K562 (cell line): Measurements from ENCODE around the gene TAP2. TPM values are rescaled to one million over a fixed set of nuclear protein-coding genes. Genes with fewer than 3 reads are reported as not detected.
A peak's percentile ranks its signal among the peaks of the same experiment; 100 is the strongest.

Source experiments
- ARID1B ChIP-seq: fragments of 450-650 bp; IDR thresholded peaks from 2 replicates; pipeline ENCODE4 v1.6.1; 2016; ENCODE audit warnings: antibody characterized with exemption, mild to moderate bottlenecking, inconsistent platforms
- BHLHE40 ChIP-seq: IDR thresholded peaks from 2 replicates; pipeline ENCODE4 v1.6.1; 2011; ENCODE audit warnings: low read length, improper control_type of control experiment
- MNT ChIP-seq, 2 experiments: fragments of 450-650 bp; conservative IDR thresholded peaks; 2 replicates each; pipeline ENCODE4 v1.6.1; 2017; ENCODE audit warnings: mild to moderate bottlenecking in 2 of 2, moderate library complexity in 2 of 2
- MYC ChIP-seq, 2 experiments: fragments of 250-450 bp in 1 of 2; sonication (Bioruptor Pico) in 1 of 2; IDR thresholded peaks; 2 replicates each; pipeline versions ENCODE4 v1.5.1 to v1.6.1; 2012 to 2021; ENCODE audit warnings: low read depth in 2 of 2, borderline replicate concordance in 1 of 2, improper control_type of control experiment in 1 of 2, low read length in 1 of 2, mild to moderate bottlenecking in 1 of 2, moderate library complexity in 1 of 2
- PTBP1 ChIP-seq: fragments of 200-400 bp; formaldehyde crosslinking; IDR thresholded peaks from 2 replicates; pipeline ENCODE4 v1.6.1; 2017; ENCODE audit warnings: low read depth, low read length
- REST ChIP-seq, 2 experiments: fragments of 450-650 bp; formaldehyde crosslinking in 1 of 2; IDR thresholded peaks; 2 replicates each; pipeline versions ENCODE4 v1.4.0 to v1.6.1; 2014 to 2020; ENCODE audit warnings: mild to moderate bottlenecking in 2 of 2, borderline replicate concordance in 1 of 2, low read depth in 1 of 2
- SMAD1 ChIP-seq: fragments of 150-350 bp; IDR thresholded peaks from 2 replicates; pipeline ENCODE4 v1.6.1; 2014; ENCODE audit warnings: low read length, low read depth; ENCODE audit not compliant: partially characterized antibody
- TCF7 ChIP-seq: sonication (generic); IDR thresholded peaks from 2 replicates; pipeline ENCODE4 v1.6.1; 2016; ENCODE audit warnings: antibody characterized with exemption, borderline replicate concordance
- YY1 ChIP-seq, 3 experiments: IDR thresholded peaks; 2 replicates each; pipeline ENCODE4 v1.6.1; 2011; ENCODE audit warnings: low read length in 2 of 3, mild to moderate bottlenecking in 2 of 3, moderate library complexity in 2 of 3, borderline replicate concordance in 1 of 3, control low read depth in 1 of 3, low read depth in 1 of 3; ENCODE audit not compliant: insufficient read depth in 3 of 3, insufficient replicate concordance in 2 of 3, control insufficient read depth in 1 of 3, insufficient read length in 1 of 3; ENCODE audit errors: extremely low read depth in 1 of 3
- ZNF121 ChIP-seq: sonication (generic); formaldehyde crosslinking; conservative IDR thresholded peaks from 2 replicates; pipeline ENCODE4 v1.8.0; 2022; ENCODE audit warnings: missing genetic modification reagents
- polyA plus RNA-seq, 8 experiments: library from polyadenylated mRNA; depleted of rRNA in 4 of 8; stranded (reverse) in 5 of 8; unstranded in 3 of 8; fragments of >200 nt; fragmentation: Nextera tagmentation in 2 of 8; fragmentation: Illumina TruSeq in 1 of 8; extraction: Ambion mirVana in 2 of 8; extraction: Trizol in 1 of 8; gene quantifications; 2 replicates each; pipeline versions ENCODE4 v1.2.1 to v1.2.3, GENCODE V29; 2011 to 2014; ENCODE audit warnings: inconsistent platforms in 1 of 8, missing spikeins in 1 of 8
- total RNA-seq, 7 experiments: library from RNA; depleted of rRNA in 6 of 7; stranded (reverse); fragments of >200 nt in 6 of 7; fragmentation: Illumina TruSeq in 2 of 7; extraction: Trizol in 2 of 7; gene quantifications; 2 replicates each; pipeline versions ENCODE4 v1.2.1 to v1.2.3, GENCODE V29; 2011 to 2021; ENCODE audit warnings: low replicate concordance in 1 of 7
- TF ChIP-seq, protein P1 (sequence below), 3 experiments: IDR thresholded peaks in 2 of 3; conservative IDR thresholded peaks in 1 of 3; 2 replicates each; pipeline ENCODE4 v1.5.1; 2011 to 2012; ENCODE audit warnings: low read length in 3 of 3, mild to moderate bottlenecking in 3 of 3, control low read depth in 2 of 3, improper control_type of control experiment in 1 of 3, inconsistent platforms in 1 of 3, low read depth in 1 of 3, mixed read lengths in 1 of 3, moderate library complexity in 1 of 3; ENCODE audit not compliant: insufficient read depth in 2 of 3

TAP2 gene
- total and polyA plus RNA-seq, 9 of the 15 experiments (the other 6 are each of a cell fraction or from before 2014, with no cell fraction given) = 2.0 to 53.5 (median 19.6) TPM

DNA sequence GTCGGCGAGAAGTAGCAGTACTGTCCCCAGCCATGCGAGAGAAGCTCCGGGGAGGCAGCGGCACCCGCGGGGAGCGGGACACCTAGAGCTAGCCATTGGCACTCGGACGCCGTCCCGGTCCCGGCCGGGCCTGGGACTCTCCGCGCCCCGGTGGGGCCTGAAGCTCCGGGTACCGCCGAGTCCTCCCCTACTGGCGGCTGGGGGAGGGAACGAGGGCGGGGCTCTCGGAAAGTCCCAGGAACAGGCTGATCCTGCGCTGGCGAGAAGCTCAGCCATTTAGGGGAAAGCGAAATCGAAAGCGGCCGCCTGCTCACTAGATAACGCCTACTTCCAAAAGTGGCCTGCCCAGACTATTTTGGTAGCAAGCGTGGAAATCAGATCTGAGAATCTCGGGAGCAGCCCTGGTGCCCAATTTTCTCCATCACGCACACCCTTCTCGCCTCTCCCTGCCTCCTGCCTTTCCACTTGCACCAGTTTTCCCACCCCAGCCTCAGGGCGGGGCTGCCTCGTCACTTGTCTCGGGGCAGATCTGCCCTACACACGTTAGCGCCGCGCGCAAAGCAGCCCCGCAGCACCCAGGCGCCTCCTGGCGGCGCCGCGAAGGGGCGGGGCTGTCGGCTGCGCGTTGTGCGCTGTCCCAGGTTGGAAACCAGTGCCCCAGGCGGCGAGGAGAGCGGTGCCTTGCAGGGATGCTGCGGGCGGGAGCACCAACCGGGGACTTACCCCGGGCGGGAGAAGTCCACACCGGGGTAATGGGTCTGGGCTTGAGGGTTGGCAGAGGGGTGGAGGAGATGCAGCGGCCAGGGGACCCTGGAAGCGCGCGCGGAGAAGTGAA is 15.2 kb upstream of the TAP2 start, which contains the start of the genes PSMB9 and TAP1 (continued):
- TF ChIP-seq REST (IDR thresholded peaks at IDR 0.05; ENCODE audit: borderline replicate concordance) (peak; percentile 97), REST (CRISPR knock-in tag; IDR thresholded peaks at IDR 0.05; ENCODE audit: low read depth) (peak; percentile 92), ZNF121 (CRISPR knock-in tag) (peak; percentile 33; the same call in 1 of the 2 replicates), YY1 (IDR thresholded peaks at IDR 0.05; ENCODE audit: borderline replicate concordance in 1 of 3, control insufficient read depth in 1 of 3, extremely low read depth in 1 of 3, insufficient read depth in 3 of 3, insufficient read length in 1 of 3, insufficient replicate concordance in 2 of 3, low read depth in 1 of 3, low read length in 2 of 3) (peak in 1 of 3 experiments; percentile 29), PTBP1 (no peak), SMAD1 (peak; percentile 18), MYC (IDR thresholded peaks at IDR 0.05; ENCODE audit: low read depth, low read length) (peak; percentile 88), MYC (CRISPR knock-in tag; IDR thresholded peaks at IDR 0.05; ENCODE audit: borderline replicate concordance, low read depth) (no peak; the same call in 1 of the 2 replicates), ARID1B (peak; percentile 62; the same call in 1 of the 2 replicates), BHLHE40 (peak; percentile 83), TCF7 (0 out of 2 replicates have a peak, but pooled peaks have one; percentile 42), MNT (conservative IDR thresholded peaks at IDR 0.05) (peak; percentile 85 to 93)
- TF ChIP-seq, protein P1, sequence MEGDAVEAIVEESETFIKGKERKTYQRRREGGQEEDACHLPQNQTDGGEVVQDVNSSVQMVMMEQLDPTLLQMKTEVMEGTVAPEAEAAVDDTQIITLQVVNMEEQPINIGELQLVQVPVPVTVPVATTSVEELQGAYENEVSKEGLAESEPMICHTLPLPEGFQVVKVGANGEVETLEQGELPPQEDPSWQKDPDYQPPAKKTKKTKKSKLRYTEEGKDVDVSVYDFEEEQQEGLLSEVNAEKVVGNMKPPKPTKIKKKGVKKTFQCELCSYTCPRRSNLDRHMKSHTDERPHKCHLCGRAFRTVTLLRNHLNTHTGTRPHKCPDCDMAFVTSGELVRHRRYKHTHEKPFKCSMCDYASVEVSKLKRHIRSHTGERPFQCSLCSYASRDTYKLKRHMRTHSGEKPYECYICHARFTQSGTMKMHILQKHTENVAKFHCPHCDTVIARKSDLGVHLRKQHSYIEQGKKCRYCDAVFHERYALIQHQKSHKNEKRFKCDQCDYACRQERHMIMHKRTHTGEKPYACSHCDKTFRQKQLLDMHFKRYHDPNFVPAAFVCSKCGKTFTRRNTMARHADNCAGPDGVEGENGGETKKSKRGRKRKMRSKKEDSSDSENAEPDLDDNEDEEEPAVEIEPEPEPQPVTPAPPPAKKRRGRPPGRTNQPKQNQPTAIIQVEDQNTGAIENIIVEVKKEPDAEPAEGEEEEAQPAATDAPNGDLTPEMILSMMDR (IDR thresholded peaks at IDR 0.05 in 2 of 3, conservative IDR thresholded peaks at IDR 0.05 in 1 of 3; ENCODE audit: insufficient read depth in 2 of 3, low read depth in 1 of 3, low read length in 3 of 3) = peak; percentile 91 to 98 (median 98)
